ENCODE data around the gene ABCA2.

DNA sequence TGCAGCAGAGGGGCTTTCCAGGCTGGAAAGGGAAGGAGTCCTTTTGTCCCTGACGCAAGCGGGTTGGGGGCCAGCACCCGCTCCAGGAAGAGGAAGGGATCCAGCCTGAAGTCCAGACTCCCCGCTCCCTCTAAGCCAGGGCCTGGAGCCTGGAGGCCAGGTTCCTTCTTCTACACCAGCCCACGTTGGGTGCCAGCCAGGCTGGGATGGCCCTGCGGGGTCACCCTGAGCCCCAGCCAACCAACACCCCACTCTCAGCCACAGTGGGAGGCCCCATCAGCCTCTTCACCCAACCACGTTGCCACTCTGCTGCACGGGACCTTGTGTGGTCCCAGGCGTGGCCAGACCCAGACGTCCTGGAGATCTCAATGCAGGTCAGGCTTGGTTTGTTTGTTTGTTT, 4.8 kb upstream of the ABCA2 start:
- TF ChIP-seq POLR2A (IDR thresholded peaks at IDR 0.05; ENCODE audit: low read length) (no peak), GATA1 (IDR thresholded peaks at IDR 0.05; ENCODE audit: low read depth, low read length) (no peak)

Data from erythroblast (primary cell).